GM12878 (cell line): ENCODE measurements around the gene SIGLEC12. TPM values are rescaled to one million over a fixed set of nuclear protein-coding genes. Genes with fewer than 3 reads are reported as not detected.

ENCODE experiments used
- ATAC-seq: fragments of 200-7000 bp; cut with Tn5 transposase; 3 replicates; pipeline ENCODE4 v1.9.1; 2020; ENCODE audit warnings: mild to moderate bottlenecking, moderate library complexity
- BruUV-seq: library from RNA; stranded (reverse); fragments of 400-500 nt; replicated peaks from 2 replicates; lab custom pipeline; 2021; lab: Mats Ljungman, UMichigan
- CTCF ChIA-PET: fragments of 300-600 bp; sonication (Branson Sonifier 250); formaldehyde crosslinking; extraction: SDS; loops from one replicate; lab custom pipeline; 2021; ENCODE audit warnings: inconsistent platforms; lab: Yijun Ruan, JAX
- POLR2A ChIA-PET: fragments of 350-600 bp; formaldehyde crosslinking; extraction: SDS; loops from one replicate; lab custom pipeline; 2021; ENCODE audit warnings: inconsistent platforms; lab: Charles Lee
- RAD21 ChIA-PET: fragments of 300-600 bp; sonication (Branson Sonifier 250); formaldehyde crosslinking; loops from one replicate; lab custom pipeline; 2023; ENCODE audit warnings: antibody characterized with exemption; ENCODE audit not compliant: unreplicated experiment; lab: Charles Lee
- SMC1A ChIA-PET: fragments of 300-600 bp; sonication (Branson Sonifier 250); formaldehyde crosslinking; loops from one replicate; lab custom pipeline; 2023; ENCODE audit not compliant: unreplicated experiment, uncharacterized antibody; lab: Charles Lee
- DNase-seq: peaks from one replicate; pipeline ENCODE4 v3.0.0-alpha.2; 2011; ENCODE audit warnings: low read depth, low spot score
- FAIRE-seq: peaks from 3 replicates; lab custom pipeline; 2011; peaks lifted over from hg19 to GRCh38; lab: Jason Lieb, UNC
- H2AFZ ChIP-seq: 2 replicates; pipeline ENCODE4 v1.6.0; 2011; ENCODE audit warnings: low read depth, low read length, control low read depth; ENCODE audit not compliant: control insufficient read depth
- H3K27ac ChIP-seq: 2 replicates; pipeline ENCODE4 v1.5.1; 2011; ENCODE audit warnings: control low read depth; ENCODE audit not compliant: control insufficient read depth, insufficient read depth
- H3K27me3 ChIP-seq, 2 experiments: replicated peaks in 1 of 2; 2 replicates each; pipeline versions ENCODE4 v1.6.0 to v1.6.1; 2011; ENCODE audit warnings: low read length in 1 of 2; ENCODE audit not compliant: control insufficient read depth in 2 of 2, insufficient read depth in 2 of 2
- H3K36me3 ChIP-seq, 2 experiments: 2 replicates each; pipeline ENCODE4 v1.5.1; 2011; ENCODE audit warnings: low read length in 1 of 2; ENCODE audit not compliant: control insufficient read depth in 2 of 2, insufficient read depth in 2 of 2
- H3K4me1 ChIP-seq: 2 replicates; pipeline ENCODE4 v1.6.1; 2011; ENCODE audit warnings: mild to moderate bottlenecking, low read length, moderate library complexity, mixed read lengths; ENCODE audit not compliant: control insufficient read depth, insufficient read depth
- H3K4me2 ChIP-seq: 2 replicates; pipeline ENCODE4 v1.6.0; 2011; ENCODE audit warnings: control low read depth; ENCODE audit not compliant: control insufficient read depth, insufficient read depth
- H3K4me3 ChIP-seq: fragments of 200-600 bp; sonication (generic); 2 replicates; pipeline ENCODE4 v1.5.1; 2016
- H3K79me2 ChIP-seq: 2 replicates; pipeline ENCODE4 v1.6.0; 2011; ENCODE audit warnings: low read length; ENCODE audit not compliant: control insufficient read depth, insufficient read depth
- H3K9ac ChIP-seq: 2 replicates; pipeline ENCODE4 v1.8.0; 2011; ENCODE audit warnings: low read length, control low read depth, mixed read lengths; ENCODE audit not compliant: control insufficient read depth, insufficient read depth
- H3K9me3 ChIP-seq: replicated peaks from 3 replicates; pipeline ENCODE4 v1.5.1; 2011; ENCODE audit warnings: mild to moderate bottlenecking, low read length; ENCODE audit not compliant: control insufficient read depth, insufficient read depth
- H4K20me1 ChIP-seq: 2 replicates; pipeline ENCODE4 v1.6.0; 2011; ENCODE audit not compliant: control insufficient read depth, insufficient read depth
- CEBPB ChIP-seq, 2 experiments: fragments of 150-350 bp in 1 of 2; IDR thresholded peaks; 2 replicates each; pipeline ENCODE4 v1.6.1; 2012 to 2014; ENCODE audit warnings: low read depth in 2 of 2, low read length in 2 of 2, borderline replicate concordance in 1 of 2, inconsistent platforms in 1 of 2
- EP300 ChIP-seq, 2 experiments: fragments of 150-350 bp in 1 of 2; IDR thresholded peaks; 2 replicates each; pipeline ENCODE4 v1.6.1; 2011 to 2012; ENCODE audit warnings: low read depth in 2 of 2, low read length in 2 of 2, borderline replicate concordance in 1 of 2, improper control_type of control experiment in 1 of 2, inconsistent platforms in 1 of 2; ENCODE audit not compliant: control insufficient read depth in 1 of 2
- ETV6 ChIP-seq, 2 experiments: fragments of 450-650 bp in 1 of 2; IDR thresholded peaks in 1 of 2; conservative IDR thresholded peaks in 1 of 2; 2 replicates each; pipeline ENCODE4 v1.6.1; 2014; ENCODE audit warnings: antibody characterized with exemption in 1 of 2, borderline replicate concordance in 1 of 2, low read depth in 1 of 2, mild to moderate bottlenecking in 1 of 2, moderate library complexity in 1 of 2
- IKZF2 ChIP-seq, 2 experiments: fragments of 450-650 bp; IDR thresholded peaks; 2 replicates each; pipeline ENCODE4 v1.6.1; 2017; ENCODE audit warnings: mild to moderate bottlenecking in 2 of 2, moderate library complexity in 2 of 2
- KAT2A ChIP-seq: conservative IDR thresholded peaks from 2 replicates; pipeline ENCODE4 v1.6.1; 2011; ENCODE audit warnings: low read depth, low read length; ENCODE audit not compliant: control insufficient read depth
- LARP7 ChIP-seq: fragments of 450-650 bp; IDR thresholded peaks from 2 replicates; pipeline ENCODE4 v1.6.1; 2017; ENCODE audit warnings: mild to moderate bottlenecking
- NBN ChIP-seq: fragments of 450-650 bp; IDR thresholded peaks from 2 replicates; pipeline ENCODE4 v1.6.1; 2016
- NKRF ChIP-seq: fragments of 450-650 bp; conservative IDR thresholded peaks from 2 replicates; pipeline ENCODE4 v1.6.1; 2017; ENCODE audit warnings: mild to moderate bottlenecking, moderate library complexity
- PAX5 ChIP-seq: IDR thresholded peaks from 2 replicates; pipeline ENCODE4 v1.6.1; 2011; ENCODE audit warnings: low read depth, low read length, borderline replicate concordance
- POU2F2 ChIP-seq: IDR thresholded peaks from 3 replicates; pipeline ENCODE4 v1.6.1; 2011; ENCODE audit warnings: low read depth, mild to moderate bottlenecking, low read length, borderline replicate concordance
- SP1 ChIP-seq: IDR thresholded peaks from one replicate; pipeline ENCODE4 v1.6.1; 2011; ENCODE audit warnings: low read depth, low read length
- SRF ChIP-seq, 2 experiments: IDR thresholded peaks; 2 replicates each; pipeline ENCODE4 v1.6.1; 2011; ENCODE audit warnings: low read depth in 2 of 2, low read length in 2 of 2, mild to moderate bottlenecking in 1 of 2, moderate library complexity in 1 of 2
- ZNF622 ChIP-seq: fragments of 450-650 bp; IDR thresholded peaks from 2 replicates; pipeline ENCODE4 v1.6.1; 2017; ENCODE audit warnings: mild to moderate bottlenecking, inconsistent platforms
- WGBS: methylation state at CpG from one replicate; pipeline ENCODE4 v1.1.6; 2016; ENCODE audit warnings: low lambda C conversion rate; ENCODE audit not compliant: insufficient replicate concordance, insufficient coverage; ENCODE audit errors: missing lambda C conversion rate; 5-methylcytosine and 5-hydroxymethylcytosine counted together
- in situ Hi-C: fragments of 300-500 bp; cut with MboI; formaldehyde crosslinking; loops from 9 replicates; pipeline ENCODE4 v1.14.3; 2018; ENCODE audit warnings: mixed read lengths
- intact Hi-C: fragments of 100-400 bp; cut with micrococcal nuclease; formaldehyde crosslinking; loops from one replicate; pipeline ENCODE4 v1.14.2; 2022; ENCODE audit not compliant: unreplicated experiment
- polyA plus RNA-seq, 11 experiments: library from polyadenylated mRNA; depleted of rRNA in 4 of 11; unstranded in 6 of 11; stranded (reverse) in 5 of 11; fragments of >200 nt; fragmentation: Nextera tagmentation in 4 of 11; fragmentation: Illumina TruSeq in 1 of 11; extraction: Ambion mirVana in 4 of 11; extraction: Trizol in 1 of 11; gene quantifications; 1 replicate in 1 of 11; 2 replicates in 10 of 11; pipeline versions ENCODE4 v1.2.1 to v1.2.3, GENCODE V29; 2011 to 2016; ENCODE audit warnings: inconsistent platforms in 2 of 11, missing spikeins in 2 of 11, low read depth in 1 of 11
- total RNA-seq, 4 experiments: library from RNA; depleted of rRNA in 3 of 4; stranded (reverse); fragments of >200 nt in 3 of 4; fragmentation: Illumina TruSeq in 1 of 4; extraction: Trizol in 1 of 4; gene quantifications; 2 replicates each; pipeline versions ENCODE4 v1.2.1 to v1.2.3, GENCODE V29; 2013 to 2021
- TF ChIP-seq, protein P1 (sequence below): IDR thresholded peaks from 2 replicates; pipeline ENCODE4 v1.6.1; 2012; ENCODE audit warnings: low read depth, low read length, improper control_type of control experiment

Gene SIGLEC12
- total and polyA plus RNA-seq, 10 of the 15 experiments (the other 5 are each of a cell fraction or from before 2014, with no cell fraction given), result 0.03 to 0.18 (median 0.06) TPM; not detected in 5

DNA sequence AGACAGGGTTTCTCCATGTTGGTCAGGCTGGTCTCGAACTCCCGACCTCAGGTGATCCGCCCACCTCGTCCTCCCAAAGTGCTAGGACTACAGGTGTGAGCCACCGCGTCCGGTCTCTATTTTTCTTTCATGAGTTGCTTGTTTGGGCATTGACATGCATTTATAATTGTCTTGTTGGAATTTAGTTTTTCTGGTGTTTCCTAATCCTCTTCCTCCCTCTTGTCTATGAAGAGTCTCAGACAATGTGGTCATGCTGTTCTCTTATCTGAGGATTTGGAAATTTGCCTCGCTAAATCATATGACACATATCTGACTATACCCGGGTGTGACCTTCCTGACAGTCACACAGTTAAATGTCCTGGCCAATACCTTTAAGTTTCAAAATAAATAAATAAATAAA, 30.6 kb downstream of the SIGLEC12 start:
- no peaks in the 10 kb centered on the region; the same call in 1 of the 2 replicates for H4K20me1 ChIP-seq
- POLR2A ChIA-PET, result no interaction called here
- no peaks in the 10 kb centered on the region for H3K4me1 ChIP-seq
- no peak for TF ChIP-seq ZNF622
- TF ChIP-seq NBN, result no peak
- TF ChIP-seq SP1, result no peak
- CTCF ChIA-PET, result interaction anchor here (0.9 to 10.8 kb wide), 8 partner anchors 9 to 307 kb away, joined by 3 to 281 read pairs (median 3); no protein-coding TSS in a partner anchor
- in situ Hi-C loops (loop anchor here (5.0 kb wide), 1 partner anchor 186 kb away; no protein-coding TSS in a partner anchor), intact Hi-C loops (loop anchor here (5.0 kb wide), 1 partner anchor 41 kb away; no protein-coding TSS in a partner anchor)
- H3K9ac ChIP-seq, result no peak overlapping the region
- no peaks in the 10 kb centered on the region; the same call in 2 of the 3 replicates for H3K9me3 ChIP-seq
- no peak overlapping the region for H3K4me3 ChIP-seq
- ATAC-seq (no peak), DNase-seq (no peak), FAIRE-seq (no peak)
- SMC1A ChIA-PET, result interaction anchor here (1.1 to 6.4 kb wide), 3 partner anchors 31 to 189 kb away, joined by 4 to 110 read pairs (median 5); no protein-coding TSS in a partner anchor
- no peak overlapping the region for H3K27ac ChIP-seq
- no peak overlapping the region for H2AFZ ChIP-seq
- no peak overlapping the region for H3K4me2 ChIP-seq
- no peaks in the 10 kb centered on the region for H3K36me3 ChIP-seq
- no peaks in the 10 kb centered on the region for H3K79me2 ChIP-seq
- H3K27me3 ChIP-seq, result no peaks in the 10 kb centered on the region; a peak in 1 of 4 replicates
- WGBS, result 46% methylated on average over 9 of the region's 9 CpGs
- no TSS peak for BruUV-seq
- RAD21 ChIA-PET, result interaction anchor here (1.6 to 5.4 kb wide), 2 partner anchors 45 to 187 kb away, joined by 3 to 133 read pairs; no protein-coding TSS in a partner anchor

DNA sequence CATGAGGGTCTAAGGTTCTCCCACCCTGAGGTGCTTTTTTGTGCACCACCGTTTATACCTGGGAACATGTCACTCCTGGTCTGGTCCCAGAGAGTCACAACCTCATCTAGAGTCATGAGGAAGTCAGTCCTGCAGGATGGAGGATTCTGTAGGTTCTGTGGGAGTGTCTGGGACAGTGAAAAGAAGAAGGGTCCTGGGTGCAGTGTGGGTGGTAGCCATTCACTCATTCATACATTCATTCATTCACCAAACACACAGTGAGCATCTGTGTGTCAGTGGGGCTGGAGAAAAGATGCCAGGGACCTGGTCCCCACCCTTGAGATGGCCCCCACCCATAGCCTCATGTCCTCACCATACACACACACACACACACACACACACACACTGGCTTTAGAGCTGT, 32.0 kb downstream of the SIGLEC12 start:
- H3K79me2 ChIP-seq, result no peaks in the 10 kb centered on the region
- TF ChIP-seq CEBPB (IDR thresholded peaks at IDR 0.05; ENCODE audit: borderline replicate concordance in 1 of 2, low read depth in 2 of 2, low read length in 2 of 2) (no peak), NKRF (no peak), EP300 (IDR thresholded peaks at IDR 0.05; ENCODE audit: borderline replicate concordance in 1 of 2, control insufficient read depth in 1 of 2, low read depth in 2 of 2, low read length in 2 of 2) (no peak), PAX5 (no peak), KAT2A (no peak), POU2F2 (no peak), SRF (IDR thresholded peaks at IDR 0.05; ENCODE audit: low read depth in 2 of 2, low read length in 2 of 2) (no peak), IKZF2 (IDR thresholded peaks at IDR 0.05) (no peak), ETV6 (conservative IDR thresholded peaks at IDR 0.05 in 1 of 2, IDR thresholded peaks at IDR 0.05 in 1 of 2; ENCODE audit: borderline replicate concordance in 1 of 2, low read depth in 1 of 2) (no peak), LARP7 (no peak)
- TF ChIP-seq, protein P1, sequence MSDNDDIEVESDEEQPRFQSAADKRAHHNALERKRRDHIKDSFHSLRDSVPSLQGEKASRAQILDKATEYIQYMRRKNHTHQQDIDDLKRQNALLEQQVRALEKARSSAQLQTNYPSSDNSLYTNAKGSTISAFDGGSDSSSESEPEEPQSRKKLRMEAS, result no peak

More for the DNA sequence above, 32.0 kb downstream of the SIGLEC12 start:
- ATAC-seq (no peak), DNase-seq (no peak), FAIRE-seq (no peak)
- Histone ChIP-seq H3K9me3 (no peaks in the 10 kb centered on the region), H2AFZ (no peak overlapping the region), H3K4me2 (no peak overlapping the region), H3K4me3 (no peak overlapping the region), H3K27ac (no peak overlapping the region), H3K27me3 (no peaks in the 10 kb centered on the region; a peak in 1 of 4 replicates), H3K9ac (no peak overlapping the region), H4K20me1 (no peaks in the 10 kb centered on the region; the same call in 1 of the 2 replicates), H3K36me3 (no peaks in the 10 kb centered on the region), H3K4me1 (no peaks in the 10 kb centered on the region)
- ChIA-PET SMC1A (interaction anchor here (0.7 to 1.3 kb wide), 2 partner anchors 187 to 190 kb away, joined by 3 read pairs; no protein-coding TSS in a partner anchor), POLR2A (no interaction called here), CTCF (interaction anchor here (1.6 to 10.8 kb wide), 2 partner anchors 44 to 189 kb away, joined by 3 to 281 read pairs; no protein-coding TSS in a partner anchor), RAD21 (interaction anchor here (0.8 kb wide), 1 partner anchor 187 kb away, joined by 3 read pairs; no protein-coding TSS in a partner anchor)
- in situ Hi-C loops (loop anchor here (5.0 kb wide), 1 partner anchor 188 kb away; no protein-coding TSS in a partner anchor), intact Hi-C loops (loop anchor here (5.0 kb wide), 1 partner anchor 43 kb away; no protein-coding TSS in a partner anchor)
- 0% methylated on average over 1 of the region's 1 CpG for WGBS
- no TSS peak for BruUV-seq
